Middle frontal gyrus (tissue), 1 donor: ENCODE data around the gene SEC23A.
"Not testable (repeated sequence)": the region's sequence is repeated elsewhere in the genome, so short reads cannot be mapped to it uniquely, and the experiment has no call there.

Experiments used
- DNase-seq: peaks from one replicate; pipeline ENCODE4 v3.0.0-alpha.2; 2015; ENCODE audit warnings: low spot score; ENCODE audit errors: extremely low spot score

The SEC23A gene

GRCh38 chr14:39094515-39094914, 8.5 kb downstream of the SEC23A start:
- no peak for DNase-seq

GRCh38 chr14:39091716-39092115, 11.3 kb downstream of the SEC23A start:
- DNase-seq, result no peak

- no peak for DNase-seq
These were observed 12.4 kb downstream of the SEC23A start for GRCh38 chr14:39090548-39091111.

- no peak for DNase-seq
These were observed 15.5 kb downstream of the SEC23A start for GRCh38 chr14:39087493-39087892.

GRCh38 chr14:39085933-39086332, 17.1 kb downstream of the SEC23A start:
- no peak for DNase-seq

GRCh38 chr14:39083127-39083526, 19.9 kb downstream of the SEC23A start:
- DNase-seq, result no peak

GRCh38 chr14:39080886-39081285, 22.1 kb downstream of the SEC23A start:
- no peak for DNase-seq

GRCh38 chr14:39071096-39071495, 31.9 kb downstream of the SEC23A start:
- no peak for DNase-seq

GRCh38 chr14:39069923-39070322, 33.1 kb downstream of the SEC23A start:
- DNase-seq, result no peak

GRCh38 chr14:39069169-39069805, 33.7 kb downstream of the SEC23A start:
- DNase-seq, result not testable (repeated sequence)

GRCh38 chr14:39060818-39061437, 42.1 kb downstream of the SEC23A start:
- DNase-seq, result no peak

- DNase-seq, result no peak
These were observed 47.1 kb downstream of the SEC23A start for GRCh38 chr14:39055786-39056474.

- not testable (repeated sequence) for DNase-seq
These were observed 50.1 kb downstream of the SEC23A start for GRCh38 chr14:39052869-39053454.

- no peak for DNase-seq
These were observed 52.6 kb downstream of the SEC23A start for GRCh38 chr14:39050389-39050788.

- not testable (repeated sequence) for DNase-seq
These were observed 57.1 kb downstream of the SEC23A start for GRCh38 chr14:39045889-39046288.

GRCh38 chr14:39043352-39043943, 59.6 kb downstream of the SEC23A start:
- DNase-seq, result no peak

GRCh38 chr14:39040529-39040928, 62.5 kb downstream of the SEC23A start:
- DNase-seq, result no peak

- DNase-seq, result no peak
These were observed 64.5 kb downstream of the SEC23A start for GRCh38 chr14:39038542-39038941.

- DNase-seq, result no peak
These were observed 66.3 kb downstream of the SEC23A start for GRCh38 chr14:39036760-39037159.

GRCh38 chr14:39035336-39035735, 67.7 kb downstream of the SEC23A start:
- DNase-seq, result no peak

GRCh38 chr14:39034481-39035296, 68.3 kb downstream of the SEC23A start:
- DNase-seq, result no peak
